SK-N-SH treated with all-trans-retinoic acid at 6 μM for 48 hours (cell line): ENCODE data around the gene TMEM132D.

Experiments
- ATAC-seq: fragments of 200-7000 bp; cut with Tn5 transposase; 3 replicates; pipeline ENCODE4 v1.9.1; 2020; ENCODE audit warnings: mild to moderate bottlenecking, moderate library complexity
- BACH2 ChIP-seq: fragments of 250-450 bp; sonication (Bioruptor Pico); IDR thresholded peaks from 2 replicates; pipeline ENCODE4 v1.9.0; 2021; ENCODE audit warnings: mild to moderate bottlenecking, borderline replicate concordance
- CREB5 ChIP-seq: fragments of 250-450 bp; sonication (Bioruptor Pico); IDR thresholded peaks from 2 replicates; pipeline ENCODE4 v1.5.1; 2020; ENCODE audit warnings: low read depth, mild to moderate bottlenecking, moderate library complexity
- ISL1 ChIP-seq: fragments of 250-450 bp; sonication (Bioruptor Pico); IDR thresholded peaks from 2 replicates; pipeline ENCODE4 v2.1.2; 2022; ENCODE audit warnings: mild to moderate bottlenecking, moderate library complexity
- PPARA ChIP-seq: fragments of 250-450 bp; sonication (Bioruptor Pico); IDR thresholded peaks from 2 replicates; pipeline ENCODE4 v1.5.0; 2020; ENCODE audit warnings: mild to moderate bottlenecking, borderline replicate concordance
- RARB ChIP-seq: fragments of 250-450 bp; sonication (Bioruptor Pico); IDR thresholded peaks from 2 replicates; pipeline ENCODE4 v1.8.0; 2021; ENCODE audit warnings: mild to moderate bottlenecking, moderate library complexity
- SNAI2 ChIP-seq: fragments of 250-450 bp; sonication (Bioruptor Pico); IDR thresholded peaks from 2 replicates; pipeline ENCODE4 v1.5.0; 2020; ENCODE audit warnings: mild to moderate bottlenecking, moderate library complexity
- TOX ChIP-seq: fragments of 250-450 bp; sonication (Bioruptor Pico); IDR thresholded peaks from 2 replicates; pipeline ENCODE4 v1.8.0; 2021; ENCODE audit warnings: mild to moderate bottlenecking, moderate library complexity, borderline replicate concordance
- ZC3H10 ChIP-seq: fragments of 250-450 bp; sonication (Bioruptor Pico); IDR thresholded peaks from 2 replicates; pipeline ENCODE4 v1.5.1; 2021; ENCODE audit warnings: mild to moderate bottlenecking, moderate library complexity
- ZFP30 ChIP-seq: fragments of 450-650 bp; formaldehyde crosslinking; IDR thresholded peaks from 2 replicates; pipeline ENCODE4 v1.5.0; 2022; ENCODE audit warnings: mild to moderate bottlenecking, moderate library complexity
- ZNF565 ChIP-seq: fragments of 450-650 bp; formaldehyde crosslinking; conservative IDR thresholded peaks from 2 replicates; pipeline ENCODE4 v1.5.0; 2020; ENCODE audit warnings: low read depth, mild to moderate bottlenecking, moderate library complexity
- ZNF70 ChIP-seq: fragments of 450-650 bp; formaldehyde crosslinking; IDR thresholded peaks from 2 replicates; pipeline ENCODE4 v1.5.0; 2020; ENCODE audit warnings: mild to moderate bottlenecking, moderate library complexity
- ZNF8 ChIP-seq: fragments of 450-650 bp; formaldehyde crosslinking; IDR thresholded peaks from 2 replicates; pipeline ENCODE4 v1.5.0; 2020; ENCODE audit warnings: mild to moderate bottlenecking, moderate library complexity
- TF ChIP-seq, protein P1 (sequence below): fragments of 250-450 bp; sonication (Bioruptor Pico); IDR thresholded peaks from 2 replicates; pipeline ENCODE4 v1.5.0; 2020; ENCODE audit warnings: mild to moderate bottlenecking, moderate library complexity

TMEM132D gene

DNA sequence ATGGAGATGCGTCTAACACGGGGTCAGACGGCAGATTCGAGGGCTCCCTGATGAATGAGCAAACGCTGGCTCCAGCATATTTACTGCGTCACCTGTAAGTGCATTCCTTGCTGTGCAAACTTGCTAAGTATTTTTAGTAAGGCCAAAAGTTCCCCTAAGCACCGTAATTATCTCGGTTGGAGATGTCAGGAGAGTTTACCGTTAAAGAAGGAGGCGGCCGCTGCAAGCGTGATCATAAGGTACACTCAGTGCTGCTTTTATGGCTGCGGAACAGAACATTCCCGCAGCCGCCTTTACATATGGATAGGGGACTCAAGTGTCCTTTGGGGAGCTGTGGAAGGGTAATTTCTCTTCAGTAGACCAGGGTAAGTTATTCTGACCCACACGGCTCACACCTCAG is 875.0 kb downstream of the TMEM132D start:
- no peak for TF ChIP-seq PPARA (CRISPR knock-in tag)
- TF ChIP-seq ZFP30 (CRISPR knock-in tag), result no peak
- no peak for TF ChIP-seq ZNF565
- TF ChIP-seq TOX (CRISPR knock-in tag), result no peak
- TF ChIP-seq ZNF70 (CRISPR knock-in tag), result no peak
- TF ChIP-seq, all 23 proteins: peak for 0
- ATAC-seq, result no peak

DNA sequence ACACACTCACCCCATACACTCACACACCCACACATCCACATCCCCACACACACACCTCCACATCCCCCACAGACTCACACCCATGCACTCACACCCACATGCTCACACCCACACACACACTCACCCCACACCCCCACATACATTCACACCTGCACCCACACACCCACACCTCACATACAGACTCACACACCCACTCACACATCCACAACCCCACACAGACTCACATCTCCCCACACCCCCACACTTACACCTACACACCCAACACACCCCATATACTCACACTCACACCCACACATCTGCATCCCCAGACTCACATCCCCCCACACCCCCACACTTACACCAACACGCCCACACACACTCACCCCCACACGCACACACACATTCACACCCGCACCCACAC is 878.8 kb downstream of the TMEM132D start:
- TF ChIP-seq CREB5 (CRISPR knock-in tag), result no peak
- no peak for TF ChIP-seq RARB (CRISPR knock-in tag)
- no peak for TF ChIP-seq ZFP30 (CRISPR knock-in tag)
- TF ChIP-seq ZC3H10, result no peak
- no peak for TF ChIP-seq ZNF8
- no peak for TF ChIP-seq SNAI2
- TF ChIP-seq, protein P1, sequence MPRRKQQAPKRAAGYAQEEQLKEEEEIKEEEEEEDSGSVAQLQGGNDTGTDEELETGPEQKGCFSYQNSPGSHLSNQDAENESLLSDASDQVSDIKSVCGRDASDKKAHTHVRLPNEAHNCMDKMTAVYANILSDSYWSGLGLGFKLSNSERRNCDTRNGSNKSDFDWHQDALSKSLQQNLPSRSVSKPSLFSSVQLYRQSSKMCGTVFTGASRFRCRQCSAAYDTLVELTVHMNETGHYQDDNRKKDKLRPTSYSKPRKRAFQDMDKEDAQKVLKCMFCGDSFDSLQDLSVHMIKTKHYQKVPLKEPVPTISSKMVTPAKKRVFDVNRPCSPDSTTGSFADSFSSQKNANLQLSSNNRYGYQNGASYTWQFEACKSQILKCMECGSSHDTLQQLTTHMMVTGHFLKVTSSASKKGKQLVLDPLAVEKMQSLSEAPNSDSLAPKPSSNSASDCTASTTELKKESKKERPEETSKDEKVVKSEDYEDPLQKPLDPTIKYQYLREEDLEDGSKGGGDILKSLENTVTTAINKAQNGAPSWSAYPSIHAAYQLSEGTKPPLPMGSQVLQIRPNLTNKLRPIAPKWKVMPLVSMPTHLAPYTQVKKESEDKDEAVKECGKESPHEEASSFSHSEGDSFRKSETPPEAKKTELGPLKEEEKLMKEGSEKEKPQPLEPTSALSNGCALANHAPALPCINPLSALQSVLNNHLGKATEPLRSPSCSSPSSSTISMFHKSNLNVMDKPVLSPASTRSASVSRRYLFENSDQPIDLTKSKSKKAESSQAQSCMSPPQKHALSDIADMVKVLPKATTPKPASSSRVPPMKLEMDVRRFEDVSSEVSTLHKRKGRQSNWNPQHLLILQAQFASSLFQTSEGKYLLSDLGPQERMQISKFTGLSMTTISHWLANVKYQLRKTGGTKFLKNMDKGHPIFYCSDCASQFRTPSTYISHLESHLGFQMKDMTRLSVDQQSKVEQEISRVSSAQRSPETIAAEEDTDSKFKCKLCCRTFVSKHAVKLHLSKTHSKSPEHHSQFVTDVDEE, result no peak
- TF ChIP-seq ISL1 (CRISPR knock-in tag), result no peak
- no peak for TF ChIP-seq ZNF565
- no peak for TF ChIP-seq BACH2 (CRISPR knock-in tag)
- no peak for ATAC-seq
